Lower lobe of right lung (tissue), 2 donors: ENCODE results near the gene IL4I1. TPM values are rescaled to one million over a fixed set of nuclear protein-coding genes. Genes with fewer than 3 reads are reported as not detected.

ENCODE experiments used
- ATAC-seq, 2 donors: fragments of 200-7000 bp; cut with Tn5 transposase; one replicate each; pipeline ENCODE4 v1.9.1; 2020 to 2022; ENCODE audit warnings: mild to moderate bottlenecking in 2 of 2, moderate library complexity in 2 of 2
- DNase-seq: peaks from one replicate; pipeline ENCODE4 v3.0.0-alpha.2; 2020
- H3K27ac ChIP-seq: fragments of 200-600 bp; one replicate; pipeline ENCODE4 v1.8.0; 2022
- H3K27me3 ChIP-seq: fragments of 200-600 bp; one replicate; pipeline ENCODE4 v1.8.0; 2022; ENCODE audit warnings: low read depth
- H3K36me3 ChIP-seq: fragments of 200-600 bp; one replicate; pipeline ENCODE4 v1.8.0; 2022; ENCODE audit warnings: mild to moderate bottlenecking
- H3K4me1 ChIP-seq: fragments of 200-600 bp; one replicate; pipeline ENCODE4 v1.8.0; 2022
- H3K4me3 ChIP-seq: fragments of 200-600 bp; one replicate; pipeline ENCODE4 v1.8.0; 2022; ENCODE audit warnings: mild to moderate bottlenecking
- H3K9me3 ChIP-seq: fragments of 200-600 bp; one replicate; pipeline ENCODE4 v1.8.0; 2022
- intact Hi-C: fragments of 100-400 bp; cut with DNase I; formaldehyde crosslinking; loops from one replicate; pipeline ENCODE4 v1.11.0; 2022
- total RNA-seq: library from RNA; stranded (reverse); fragmentation: NEBNext Ultra II Directional; extraction: Animal tissue kit (Norgen Biotek cat#: 25700); gene quantifications from one replicate; pipeline ENCODE4 v1.2.1, GENCODE V29; 2021
- TF ChIP-seq, protein P1 (sequence below): fragments of 200-600 bp; IDR thresholded peaks from one replicate; pipeline ENCODE4 v1.8.0; 2022; ENCODE audit warnings: antibody characterized with exemption, mild to moderate bottlenecking
- donor health status: DM: no; HTN: yes; CAD: no; lungs with severe emphysema.

The IL4I1 gene
- total RNA-seq, 1 donor from 2014 or later, result 1.6 TPM

DNA sequence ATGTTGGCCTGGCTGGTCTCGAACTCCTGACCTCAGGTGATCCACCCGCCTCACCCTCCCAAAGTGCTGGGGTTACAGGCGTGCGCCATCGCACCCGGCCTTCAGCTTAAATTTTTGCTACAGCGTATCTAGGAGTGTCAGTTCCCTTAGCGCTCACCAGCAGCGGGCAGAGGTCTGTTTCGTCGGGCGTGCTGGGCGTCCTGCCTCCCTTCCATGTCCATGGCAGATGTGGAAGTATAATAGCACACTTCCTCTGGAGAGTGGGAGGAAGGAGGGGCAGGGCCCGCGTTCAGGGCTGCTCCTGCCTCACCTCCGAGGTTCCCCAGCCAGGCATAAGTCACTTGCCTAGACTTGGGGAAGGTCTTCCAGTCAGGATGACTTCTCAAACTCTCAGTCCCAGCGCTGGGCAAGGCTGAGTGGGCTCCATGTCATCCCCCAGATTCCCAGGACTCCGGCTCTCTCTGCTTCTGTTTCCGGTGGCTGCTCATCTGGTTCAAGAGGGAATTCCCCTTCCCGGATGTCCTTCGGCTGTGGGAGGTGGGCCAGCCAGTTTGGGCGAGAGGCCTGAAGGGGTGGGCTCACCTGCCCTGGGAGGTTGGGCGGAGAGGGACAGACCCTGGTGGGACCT is 9.5 kb downstream of the IL4I1 start:
- no peaks in the 10 kb centered on the region for H3K9me3 ChIP-seq
- peaks cover 49% of the 10 kb centered on the region for H3K36me3 ChIP-seq
- H3K27ac ChIP-seq, result no peak overlapping the region
- ATAC-seq (no peak), DNase-seq (no peak)
- peaks cover 3% of the 10 kb centered on the region for H3K27me3 ChIP-seq
- TF ChIP-seq, protein P1, sequence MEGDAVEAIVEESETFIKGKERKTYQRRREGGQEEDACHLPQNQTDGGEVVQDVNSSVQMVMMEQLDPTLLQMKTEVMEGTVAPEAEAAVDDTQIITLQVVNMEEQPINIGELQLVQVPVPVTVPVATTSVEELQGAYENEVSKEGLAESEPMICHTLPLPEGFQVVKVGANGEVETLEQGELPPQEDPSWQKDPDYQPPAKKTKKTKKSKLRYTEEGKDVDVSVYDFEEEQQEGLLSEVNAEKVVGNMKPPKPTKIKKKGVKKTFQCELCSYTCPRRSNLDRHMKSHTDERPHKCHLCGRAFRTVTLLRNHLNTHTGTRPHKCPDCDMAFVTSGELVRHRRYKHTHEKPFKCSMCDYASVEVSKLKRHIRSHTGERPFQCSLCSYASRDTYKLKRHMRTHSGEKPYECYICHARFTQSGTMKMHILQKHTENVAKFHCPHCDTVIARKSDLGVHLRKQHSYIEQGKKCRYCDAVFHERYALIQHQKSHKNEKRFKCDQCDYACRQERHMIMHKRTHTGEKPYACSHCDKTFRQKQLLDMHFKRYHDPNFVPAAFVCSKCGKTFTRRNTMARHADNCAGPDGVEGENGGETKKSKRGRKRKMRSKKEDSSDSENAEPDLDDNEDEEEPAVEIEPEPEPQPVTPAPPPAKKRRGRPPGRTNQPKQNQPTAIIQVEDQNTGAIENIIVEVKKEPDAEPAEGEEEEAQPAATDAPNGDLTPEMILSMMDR, result no peak
- H3K4me1 ChIP-seq, result peaks cover 10% of the 10 kb centered on the region
- no peak overlapping the region for H3K4me3 ChIP-seq
- intact Hi-C loops, result no loop called here

DNA sequence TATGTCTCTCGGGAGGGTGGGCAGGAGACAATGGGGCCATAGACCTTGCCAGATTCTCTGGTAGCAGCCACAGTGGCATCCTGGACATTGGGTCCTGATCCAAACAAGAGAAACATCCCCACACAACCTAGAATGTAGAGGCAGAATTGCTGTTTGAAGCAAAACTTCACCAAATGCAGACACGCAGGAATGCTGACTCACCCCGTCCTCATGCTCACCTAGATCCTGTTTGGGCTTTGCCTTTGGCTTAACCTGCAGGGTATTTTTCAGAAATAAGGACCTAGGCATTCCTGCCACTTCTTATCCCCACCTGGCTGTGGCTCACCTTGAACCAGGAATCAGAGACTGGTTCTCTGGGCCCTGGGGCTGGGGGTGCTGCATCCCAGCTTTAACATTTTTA is 11.9 kb downstream of the IL4I1 start:
- H3K36me3 ChIP-seq, result peaks cover 73% of the 10 kb centered on the region
- intact Hi-C loops, result no loop called here
- ATAC-seq, result no peak

DNA sequence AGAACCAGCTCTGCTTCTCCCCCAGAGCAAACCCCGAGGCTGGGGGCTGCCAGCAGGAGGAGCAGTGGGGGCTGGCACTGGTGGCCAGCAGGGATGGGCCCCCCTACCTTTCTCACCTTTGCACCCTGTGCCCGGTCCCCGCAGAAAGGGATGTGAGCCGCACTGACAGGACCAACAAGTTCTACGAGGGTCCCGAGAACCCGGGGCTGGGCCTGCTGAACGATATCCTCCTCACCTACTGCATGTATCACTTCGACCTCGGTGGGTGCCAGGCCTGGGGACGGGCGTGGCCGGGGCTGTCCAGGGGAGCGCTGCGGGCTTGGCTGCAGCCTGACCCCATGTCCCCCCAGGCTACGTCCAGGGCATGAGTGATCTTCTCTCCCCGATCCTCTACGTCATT is 12.6 kb downstream of the IL4I1 start:
- Histone ChIP-seq H3K4me3 (no peak overlapping the region), H3K27ac (no peak overlapping the region), H3K9me3 (no peaks in the 10 kb centered on the region), H3K4me1 (peaks cover 3% of the 10 kb centered on the region), H3K27me3 (no peaks in the 10 kb centered on the region), H3K36me3 (peaks cover 79% of the 10 kb centered on the region)
- intact Hi-C loops, result no loop called here
- TF ChIP-seq, protein P1, result no peak
- DNase-seq, result no peak
- ATAC-seq, result no peak

More for the DNA sequence above, 11.9 kb downstream of the IL4I1 start:
- H3K27ac ChIP-seq, result no peak overlapping the region
- no peak overlapping the region for H3K4me3 ChIP-seq
- TF ChIP-seq, protein P1, result no peak
- no peak for DNase-seq
- no peaks in the 10 kb centered on the region for H3K27me3 ChIP-seq
- no peaks in the 10 kb centered on the region for H3K9me3 ChIP-seq
- H3K4me1 ChIP-seq, result peaks cover 2% of the 10 kb centered on the region

DNA sequence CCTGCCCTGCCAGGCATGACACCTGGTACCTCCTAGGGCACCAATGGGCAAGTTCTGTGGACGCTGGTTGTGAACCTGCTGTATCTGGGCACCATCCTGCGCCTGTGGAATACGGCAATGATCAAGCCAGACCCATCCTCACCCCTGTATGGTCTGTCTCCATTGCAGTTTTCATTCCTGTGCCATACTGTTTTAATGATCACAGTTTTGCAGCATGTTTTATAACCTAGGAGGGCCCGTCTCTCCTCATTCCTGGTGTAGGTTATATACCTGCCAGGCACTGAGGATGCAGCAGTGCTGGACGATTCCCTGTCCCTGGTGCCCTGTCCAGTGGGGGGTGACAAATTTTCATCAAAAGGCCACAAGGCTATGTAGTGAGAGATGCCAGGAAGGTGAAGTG is 13.6 kb downstream of the IL4I1 start:
- DNase-seq (no peak), ATAC-seq (no peak)
- Histone ChIP-seq H3K4me3 (no peak overlapping the region), H3K36me3 (peaks cover 83% of the 10 kb centered on the region), H3K27ac (no peak overlapping the region), H3K9me3 (no peaks in the 10 kb centered on the region), H3K4me1 (peaks cover 14% of the 10 kb centered on the region), H3K27me3 (no peaks in the 10 kb centered on the region)
- intact Hi-C loops, result no loop called here
- TF ChIP-seq, protein P1, result no peak

DNA sequence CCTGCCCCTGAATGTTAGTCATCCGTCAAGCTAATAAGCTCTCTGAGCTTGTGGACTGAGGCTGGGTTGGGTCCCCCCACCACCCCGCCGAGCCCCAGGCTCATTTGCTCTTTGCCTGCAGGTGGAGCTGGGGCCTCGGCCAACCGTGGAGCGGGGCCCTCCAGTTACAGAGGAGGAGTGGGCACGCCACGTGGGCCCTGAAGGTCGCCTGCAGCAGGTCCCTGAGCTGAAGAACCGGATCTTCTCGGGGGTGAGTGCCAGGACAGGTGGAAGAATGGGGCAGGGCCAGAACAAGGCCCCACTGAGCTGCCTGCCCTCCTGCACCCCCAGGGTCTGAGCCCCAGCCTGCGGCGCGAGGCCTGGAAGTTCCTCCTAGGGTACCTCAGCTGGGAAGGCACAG is 14.0 kb downstream of the IL4I1 start:
- ATAC-seq (no peak), DNase-seq (no peak)
- intact Hi-C loops, result no loop called here
- Histone ChIP-seq H3K4me3 (no peak overlapping the region), H3K27me3 (no peaks in the 10 kb centered on the region), H3K9me3 (no peaks in the 10 kb centered on the region), H3K36me3 (peaks cover 83% of the 10 kb centered on the region), H3K4me1 (peaks cover 15% of the 10 kb centered on the region), H3K27ac (no peak overlapping the region)
- TF ChIP-seq, protein P1, result no peak
